Measurements from ENCODE around the gene PI4K2A.

GRCh38 chr10:97724341-97724941, 84.0 kb downstream of the PI4K2A start:
- TF ChIP-seq, protein P1, sequence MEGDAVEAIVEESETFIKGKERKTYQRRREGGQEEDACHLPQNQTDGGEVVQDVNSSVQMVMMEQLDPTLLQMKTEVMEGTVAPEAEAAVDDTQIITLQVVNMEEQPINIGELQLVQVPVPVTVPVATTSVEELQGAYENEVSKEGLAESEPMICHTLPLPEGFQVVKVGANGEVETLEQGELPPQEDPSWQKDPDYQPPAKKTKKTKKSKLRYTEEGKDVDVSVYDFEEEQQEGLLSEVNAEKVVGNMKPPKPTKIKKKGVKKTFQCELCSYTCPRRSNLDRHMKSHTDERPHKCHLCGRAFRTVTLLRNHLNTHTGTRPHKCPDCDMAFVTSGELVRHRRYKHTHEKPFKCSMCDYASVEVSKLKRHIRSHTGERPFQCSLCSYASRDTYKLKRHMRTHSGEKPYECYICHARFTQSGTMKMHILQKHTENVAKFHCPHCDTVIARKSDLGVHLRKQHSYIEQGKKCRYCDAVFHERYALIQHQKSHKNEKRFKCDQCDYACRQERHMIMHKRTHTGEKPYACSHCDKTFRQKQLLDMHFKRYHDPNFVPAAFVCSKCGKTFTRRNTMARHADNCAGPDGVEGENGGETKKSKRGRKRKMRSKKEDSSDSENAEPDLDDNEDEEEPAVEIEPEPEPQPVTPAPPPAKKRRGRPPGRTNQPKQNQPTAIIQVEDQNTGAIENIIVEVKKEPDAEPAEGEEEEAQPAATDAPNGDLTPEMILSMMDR (IDR thresholded peaks at IDR 0.05; ENCODE audit: extremely low read depth in 1 of 2, insufficient read depth in 1 of 2, low read depth in 1 of 2, low read length in 2 of 2): no peak
- no peak for TF ChIP-seq POLR2A (IDR thresholded peaks at IDR 0.05; ENCODE audit: low read depth, low read length)
- TF ChIP-seq JUN (IDR thresholded peaks at IDR 0.05; ENCODE audit: borderline replicate concordance, insufficient read depth, insufficient read length, low read depth): no peak
- no peak for TF ChIP-seq EZH2 (IDR thresholded peaks at IDR 0.05; ENCODE audit: borderline replicate concordance, low read depth, low read length, severe bottlenecking)
- TF ChIP-seq POLR2AphosphoS5 (IDR thresholded peaks at IDR 0.05; ENCODE audit: insufficient read depth, low read depth, low read length): no peak

Data from endothelial cell of umbilical vein (primary cell).